ENCODE measurements around the gene TENM4.

DNA sequence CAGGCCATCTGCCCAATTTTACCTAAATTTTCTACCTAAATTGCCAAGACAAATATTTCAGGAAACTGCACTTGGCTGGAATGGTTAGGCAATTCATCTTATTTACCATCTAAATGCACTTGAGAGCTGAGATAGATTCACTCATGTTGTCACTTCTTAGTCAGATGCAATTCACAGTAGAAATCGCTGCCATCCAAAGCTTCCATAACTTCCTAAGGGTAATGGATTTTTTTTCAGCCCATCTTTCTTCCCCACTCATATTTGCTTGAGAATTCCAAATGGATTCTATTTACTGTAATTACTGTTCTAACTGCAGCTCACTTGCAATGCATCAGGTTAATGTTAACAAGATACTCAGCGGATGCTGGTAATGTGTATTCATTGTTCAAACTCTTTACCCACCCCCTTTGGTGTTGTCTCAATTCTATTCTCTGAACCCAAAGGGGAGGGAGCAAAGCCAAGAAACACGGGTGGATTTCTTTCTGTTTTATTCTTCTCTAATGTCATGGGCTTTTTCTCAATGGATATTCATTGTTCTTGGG lies 96.0 kb downstream of the TENM4 start:
- no peak for TF ChIP-seq CTCF (IDR thresholded peaks at IDR 0.05)
- no peak for TF ChIP-seq POLR2A (IDR thresholded peaks at IDR 0.05)

Measured in heart left ventricle (tissue), 13 donors.